ENCODE measurements around the gene GFOD1.

Gene GFOD1

DNA sequence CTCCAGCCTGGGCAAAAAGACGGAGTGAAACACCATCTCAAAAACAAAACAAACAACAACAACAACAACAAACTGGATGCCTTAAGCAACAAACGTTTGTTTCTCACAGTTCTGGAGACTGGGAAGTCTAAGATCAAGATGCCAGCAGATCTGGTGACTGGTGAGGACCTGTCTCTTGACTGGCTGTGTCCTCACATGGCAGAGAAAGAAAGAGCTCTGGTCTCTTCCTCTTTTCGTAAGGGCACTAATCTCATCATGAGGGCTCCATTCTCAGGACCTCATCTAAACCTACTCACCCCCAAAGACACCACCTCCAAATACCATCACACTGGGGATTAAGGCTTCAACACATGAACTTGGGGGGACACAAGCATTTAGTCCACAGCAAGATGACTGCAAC lies 13.5 kb upstream of the GFOD1 start:
- TF ChIP-seq, protein P1, sequence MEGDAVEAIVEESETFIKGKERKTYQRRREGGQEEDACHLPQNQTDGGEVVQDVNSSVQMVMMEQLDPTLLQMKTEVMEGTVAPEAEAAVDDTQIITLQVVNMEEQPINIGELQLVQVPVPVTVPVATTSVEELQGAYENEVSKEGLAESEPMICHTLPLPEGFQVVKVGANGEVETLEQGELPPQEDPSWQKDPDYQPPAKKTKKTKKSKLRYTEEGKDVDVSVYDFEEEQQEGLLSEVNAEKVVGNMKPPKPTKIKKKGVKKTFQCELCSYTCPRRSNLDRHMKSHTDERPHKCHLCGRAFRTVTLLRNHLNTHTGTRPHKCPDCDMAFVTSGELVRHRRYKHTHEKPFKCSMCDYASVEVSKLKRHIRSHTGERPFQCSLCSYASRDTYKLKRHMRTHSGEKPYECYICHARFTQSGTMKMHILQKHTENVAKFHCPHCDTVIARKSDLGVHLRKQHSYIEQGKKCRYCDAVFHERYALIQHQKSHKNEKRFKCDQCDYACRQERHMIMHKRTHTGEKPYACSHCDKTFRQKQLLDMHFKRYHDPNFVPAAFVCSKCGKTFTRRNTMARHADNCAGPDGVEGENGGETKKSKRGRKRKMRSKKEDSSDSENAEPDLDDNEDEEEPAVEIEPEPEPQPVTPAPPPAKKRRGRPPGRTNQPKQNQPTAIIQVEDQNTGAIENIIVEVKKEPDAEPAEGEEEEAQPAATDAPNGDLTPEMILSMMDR (conservative IDR thresholded peaks at IDR 0.05; ENCODE audit: low read length) = no peak
- no peak overlapping the region for H3K4me3 ChIP-seq (ENCODE audit: low read length)

DNA sequence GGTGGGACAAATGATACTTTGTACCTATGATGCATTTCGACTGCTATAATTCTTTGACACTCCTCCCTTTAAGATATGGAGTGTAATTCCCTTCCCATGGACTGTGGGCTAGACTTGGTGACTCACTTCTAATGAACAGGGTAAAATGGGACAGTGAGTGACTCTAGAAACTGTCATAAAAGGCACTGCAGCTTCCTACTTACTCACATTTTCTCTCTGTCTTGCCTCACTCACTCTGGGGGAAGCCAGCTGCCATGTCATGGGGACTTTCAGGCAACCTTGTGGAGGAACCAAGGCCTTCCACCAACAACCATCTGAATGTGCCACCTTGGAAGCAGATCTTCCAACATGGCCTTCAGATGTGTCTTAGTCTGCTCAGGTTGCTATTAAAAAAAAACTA lies 12.9 kb upstream of the GFOD1 start:
- TF ChIP-seq, protein P1 (conservative IDR thresholded peaks at IDR 0.05; ENCODE audit: low read length) = no peak
- no peak for DNase-seq (ENCODE audit: low read depth)
- no peak overlapping the region for H3K4me3 ChIP-seq (ENCODE audit: low read length)

More for the DNA sequence above, 13.5 kb upstream of the GFOD1 start:
- DNase-seq (ENCODE audit: low read depth) = no peak

GRCh38 chr6:13496513-13497190 lies 9.3 kb upstream of the GFOD1 start:
- TF ChIP-seq, protein P1 (conservative IDR thresholded peaks at IDR 0.05; ENCODE audit: low read length) = no peak
- DNase-seq (ENCODE audit: low read depth) = peak; percentile 35
- no peak overlapping the region for H3K4me3 ChIP-seq (ENCODE audit: low read length)

- TF ChIP-seq, protein P1 (conservative IDR thresholded peaks at IDR 0.05; ENCODE audit: low read length) = no peak
- H3K4me3 ChIP-seq (ENCODE audit: low read length) = no peak overlapping the region
- no peak for DNase-seq (ENCODE audit: low read depth)
Observed at GRCh38 chr6:13495818-13496217, 8.4 kb upstream of the GFOD1 start.

DNA sequence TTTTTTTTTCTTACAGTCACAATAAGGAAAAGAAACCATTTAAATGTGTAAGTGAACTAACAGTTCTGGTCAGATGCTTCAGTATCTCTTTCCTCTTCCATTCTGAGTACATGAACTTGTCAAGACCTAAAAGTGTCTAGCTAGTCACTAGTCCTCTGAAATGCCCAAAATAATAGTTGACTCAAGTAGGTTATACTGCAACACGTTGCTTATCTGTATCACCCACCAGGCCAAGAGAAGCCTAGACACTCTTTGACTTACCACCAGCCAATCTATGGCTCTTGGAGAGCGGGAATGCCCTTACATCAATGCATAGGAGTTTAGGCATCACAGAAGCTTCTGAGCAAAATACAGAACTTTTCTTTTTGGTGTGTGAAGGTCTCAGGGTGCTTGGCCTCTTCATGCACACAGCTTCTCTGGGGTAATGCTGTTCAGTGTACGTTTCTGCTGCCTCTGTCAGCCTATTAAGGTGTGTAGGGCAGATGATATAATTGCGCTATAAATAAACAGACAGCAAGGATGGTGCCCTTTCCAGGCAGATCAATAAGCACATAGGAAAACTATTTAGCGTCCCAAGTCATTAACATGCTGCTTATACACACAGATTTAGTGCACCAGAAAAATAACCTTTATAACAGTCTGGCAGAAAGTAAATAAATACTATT lies 7.8 kb upstream of the GFOD1 start:
- no peak overlapping the region for H3K4me3 ChIP-seq (ENCODE audit: low read length)
- DNase-seq (ENCODE audit: low read depth) = no peak
- TF ChIP-seq, protein P1 (conservative IDR thresholded peaks at IDR 0.05; ENCODE audit: low read length) = no peak

- peak; percentile 59 for DNase-seq (ENCODE audit: low read depth)
- H3K4me3 ChIP-seq (ENCODE audit: low read length) = no peak overlapping the region
- TF ChIP-seq, protein P1 (conservative IDR thresholded peaks at IDR 0.05; ENCODE audit: low read length) = no peak
Observed at GRCh38 chr6:13494137-13494536, 6.7 kb upstream of the GFOD1 start.

DNA sequence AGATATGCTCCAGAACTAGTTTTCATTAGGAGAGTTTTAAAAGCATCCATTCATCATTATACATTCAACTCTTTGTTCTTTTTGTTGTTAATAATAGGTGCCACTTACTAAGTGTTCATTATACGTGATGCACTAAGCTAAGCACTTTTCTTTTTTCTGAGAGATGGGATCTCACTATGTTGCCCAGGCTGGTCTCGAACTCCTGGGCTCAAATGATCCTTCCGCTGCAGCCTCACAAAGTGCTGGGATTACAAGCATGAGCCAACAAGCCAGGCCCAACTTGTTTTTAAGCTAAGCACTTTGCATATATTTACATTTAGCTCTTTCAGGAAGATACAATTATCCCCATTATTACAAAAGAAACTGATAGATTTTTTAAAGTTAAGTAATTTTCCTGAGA lies 5.7 kb upstream of the GFOD1 start:
- no peak overlapping the region for H3K4me3 ChIP-seq (ENCODE audit: low read length)
- DNase-seq (ENCODE audit: low read depth) = no peak
- TF ChIP-seq, protein P1 (conservative IDR thresholded peaks at IDR 0.05; ENCODE audit: low read length) = no peak
